Nucleus accumbens (tissue), 56 donors: ENCODE results near the gene EML2.
A peak's percentile ranks its signal among the peaks of the same experiment; 100 is the strongest.
"Not testable (repeated sequence)": the region's sequence is repeated elsewhere in the genome, so short reads cannot be mapped to it uniquely, and the experiment has no call there.

Experiments used
- DNase-seq, 56 donors: peaks; one replicate each; lab custom pipeline; 2025; lab: John Stamatoyannopoulos, UW

The EML2 gene

DNA sequence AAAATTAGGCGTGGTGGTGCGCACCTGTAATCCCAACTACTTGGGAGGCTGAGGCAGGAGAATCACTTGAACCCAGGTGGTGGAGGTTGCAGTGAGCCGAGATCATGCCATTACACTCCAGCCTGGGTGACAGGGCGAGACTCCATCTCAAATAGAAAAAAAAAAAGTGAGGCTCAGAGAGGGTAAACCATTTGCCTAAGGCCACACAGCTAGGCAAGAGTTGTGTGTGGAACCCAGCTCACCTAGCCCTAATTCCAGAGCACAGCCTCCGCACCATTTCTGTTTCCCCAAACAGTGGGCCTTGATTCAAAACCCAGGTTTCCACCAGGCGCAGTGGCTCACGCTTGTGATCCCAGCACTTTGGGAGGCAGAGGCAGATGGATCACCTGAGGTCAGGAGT lies 11.0 kb downstream of the EML2 start:
- DNase-seq = not testable (repeated sequence)

GRCh38 chr19:45623984-45624383 lies 15.2 kb downstream of the EML2 start:
- DNase-seq = no peak

DNA sequence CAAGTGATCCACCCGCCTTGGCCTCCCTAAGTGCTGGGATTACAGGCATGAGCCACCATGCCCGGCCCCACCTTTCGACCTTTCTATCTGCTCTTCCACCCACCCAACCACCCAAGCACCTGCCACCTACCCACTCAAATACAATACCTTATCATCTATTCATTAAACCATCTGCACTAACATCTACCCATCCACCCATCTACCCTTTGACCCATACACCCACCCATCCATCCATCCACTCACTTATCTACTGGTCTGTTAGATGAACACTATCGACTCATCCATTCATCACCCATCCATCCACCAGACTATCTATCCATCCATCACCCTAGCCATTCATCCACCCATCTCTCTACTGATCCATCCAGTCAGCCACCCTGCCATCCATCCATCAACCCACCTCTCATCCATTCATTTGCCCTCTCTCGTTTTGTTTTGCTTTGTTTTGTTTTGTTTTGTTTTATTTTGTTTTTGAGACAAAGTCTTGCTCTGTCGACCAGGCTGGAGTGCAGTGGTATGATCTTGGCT lies 17.2 kb downstream of the EML2 start:
- DNase-seq = no peak

DNA sequence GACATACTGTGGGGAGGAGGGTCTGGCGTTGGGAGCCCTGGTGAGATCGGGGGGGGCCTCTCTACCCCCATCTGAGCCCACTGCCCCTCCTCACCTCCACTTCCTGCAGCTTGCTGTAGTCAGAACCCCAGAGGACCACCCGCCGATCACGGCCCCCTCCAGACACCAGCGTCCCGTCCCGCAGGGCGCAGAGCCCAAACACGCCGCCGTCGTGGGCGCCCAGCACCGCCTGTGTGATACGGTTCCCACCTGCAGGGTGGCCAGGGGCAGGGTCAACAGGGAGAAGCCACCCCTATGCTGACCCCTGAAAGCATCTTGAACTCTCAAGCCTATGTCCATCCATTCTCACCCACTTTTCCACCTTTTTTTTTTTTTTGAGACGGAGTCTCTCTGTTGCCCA lies 17.8 kb downstream of the EML2 start:
- DNase-seq = no peak

DNA sequence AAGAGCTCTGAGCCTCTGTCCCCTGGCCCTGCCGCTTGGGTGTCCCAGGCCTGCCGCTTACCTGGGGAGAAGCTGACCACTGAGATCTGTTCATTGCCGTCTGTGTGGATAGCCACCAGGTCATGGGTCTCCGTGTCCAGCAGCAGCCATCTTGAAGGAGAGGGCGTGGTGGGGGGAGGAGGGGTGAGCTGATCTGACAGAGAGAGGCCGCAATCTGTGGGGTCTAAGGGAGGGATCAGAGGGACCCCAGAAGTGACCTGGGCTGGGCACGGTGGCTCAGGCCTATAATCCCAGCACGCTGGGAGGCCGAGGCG lies 22.5 kb downstream of the EML2 start:
- no peak for DNase-seq

DNA sequence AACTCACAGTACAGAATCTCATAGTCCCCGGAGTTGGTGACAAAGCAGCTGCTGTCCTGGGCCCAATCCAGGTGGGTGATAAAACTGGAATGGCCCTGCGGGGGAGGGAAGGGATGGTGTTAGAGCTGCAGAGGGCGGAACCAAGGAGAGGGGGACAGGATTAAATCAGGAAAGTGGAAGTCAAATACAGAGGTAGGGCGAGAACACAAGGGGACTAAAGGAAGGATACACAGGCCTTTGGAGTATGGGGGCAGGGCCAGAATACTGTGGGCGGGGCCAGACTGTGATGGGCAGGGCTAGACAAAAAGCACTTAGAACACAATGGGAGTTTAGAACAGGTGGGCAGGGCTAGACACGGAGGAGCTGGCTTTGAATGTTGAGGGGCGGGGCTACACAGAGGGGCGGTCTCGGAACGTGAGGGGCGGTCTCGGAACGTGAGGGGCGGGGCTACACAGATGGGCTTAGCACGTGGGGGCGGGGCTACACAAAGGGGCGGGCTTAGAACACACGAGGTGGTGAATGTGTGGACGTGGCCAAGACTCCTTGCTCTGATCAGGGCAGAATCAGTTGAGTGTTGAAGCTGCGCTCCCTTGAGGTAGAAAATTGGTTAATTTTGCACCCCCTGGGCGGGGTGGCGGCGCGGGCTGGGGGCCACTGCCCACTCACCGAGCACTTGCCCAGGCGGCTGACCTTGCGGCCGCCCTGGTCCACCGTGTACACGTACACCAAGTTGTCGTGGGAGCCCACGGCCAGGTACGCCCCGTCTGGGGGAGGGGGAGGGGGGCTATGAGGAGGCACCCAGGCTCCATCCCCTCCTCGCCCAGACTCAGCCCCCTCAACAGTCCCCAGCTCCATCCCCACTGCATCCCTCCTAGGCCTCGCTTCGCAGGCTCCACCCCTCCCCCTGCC lies 23.1 kb downstream of the EML2 start:
- peak in 8 of 56 donors; percentile 1 to 50 (median 18) for DNase-seq

DNA sequence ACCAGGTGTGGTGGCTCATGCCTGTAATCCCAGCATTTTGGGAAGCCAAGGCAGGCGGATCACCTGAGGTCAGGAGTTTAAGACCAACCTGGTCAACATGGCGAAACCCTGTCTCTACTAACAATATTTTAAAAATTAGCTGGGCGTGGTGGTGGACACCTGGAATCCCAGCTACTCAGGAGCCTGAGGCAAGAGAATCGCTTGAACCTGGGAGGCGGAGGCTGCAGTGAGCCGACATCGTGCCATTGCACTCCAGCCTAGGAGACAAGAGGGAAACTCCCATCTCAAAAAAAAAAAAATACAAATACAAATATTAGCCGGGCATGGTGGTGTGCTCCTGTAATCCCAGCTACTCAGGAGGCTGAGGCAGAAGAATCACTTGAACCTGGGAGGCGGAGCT lies 24.1 kb downstream of the EML2 start:
- not testable (repeated sequence) for DNase-seq

- DNase-seq = peak in 2 of 56 donors; percentile 1 to 13
These were observed 25.1 kb downstream of the EML2 start for GRCh38 chr19:45613926-45614725.

- DNase-seq = no peak
These were observed 30.2 kb downstream of the EML2 start for GRCh38 chr19:45608948-45609347.

- peak in 49 of 56 donors; percentile 9 to 82 (median 42) for DNase-seq
These were observed 31.8 kb downstream of the EML2 start for GRCh38 chr19:45607071-45608029.

- peak in 1 of 56 donors; percentile 7 for DNase-seq
These were observed 37.4 kb downstream of the EML2 start, which contains the start of gene GPR4 for GRCh38 chr19:45601524-45602374. TSS of gene GPR4 (minus strand) at chr19:45602212. CDS start at chr19:45591866, 10,346 bp downstream.

GRCh38 chr19:45601115-45601514 lies 38.1 kb downstream of the EML2 start:
- DNase-seq = no peak

- no peak for DNase-seq
These were observed 38.8 kb downstream of the EML2 start for GRCh38 chr19:45600340-45600885.

GRCh38 chr19:45599286-45599685 lies 39.9 kb downstream of the EML2 start:
- DNase-seq = no peak

DNA sequence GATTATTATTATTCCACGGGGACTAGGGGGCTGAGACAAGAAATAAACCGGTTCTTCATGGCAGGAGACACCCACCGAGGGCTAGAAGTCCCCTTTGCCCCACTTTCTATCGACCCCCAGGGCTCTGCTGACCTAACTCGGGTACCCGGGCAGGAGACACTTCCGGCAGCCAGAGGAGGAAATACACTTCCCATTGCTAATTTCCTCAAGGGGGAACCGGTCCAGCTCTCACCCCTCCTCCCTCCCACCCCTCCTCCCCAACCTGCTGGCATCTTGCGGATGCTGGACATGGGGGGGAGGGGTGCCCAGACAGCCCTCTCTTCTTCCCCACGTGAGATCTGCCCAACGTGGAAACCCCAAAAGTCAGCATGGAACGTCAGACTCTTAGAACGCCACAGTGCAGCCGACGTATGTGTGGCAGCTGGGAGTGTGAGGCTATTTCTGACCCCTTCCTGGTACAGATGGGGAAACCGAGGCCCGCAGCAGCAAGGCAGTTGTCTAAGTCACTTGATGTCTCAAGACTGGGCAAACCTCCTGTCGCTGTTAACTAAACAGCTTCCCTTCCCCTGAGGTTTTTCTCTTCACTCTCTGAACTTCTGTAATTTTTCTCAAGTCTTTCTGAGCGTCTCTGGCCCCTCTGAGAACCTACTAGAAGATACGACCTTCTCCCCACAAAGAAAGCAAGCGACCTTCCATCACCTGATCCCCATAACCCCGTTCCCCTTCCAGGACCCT lies 40.8 kb downstream of the EML2 start:
- DNase-seq = no peak

DNA sequence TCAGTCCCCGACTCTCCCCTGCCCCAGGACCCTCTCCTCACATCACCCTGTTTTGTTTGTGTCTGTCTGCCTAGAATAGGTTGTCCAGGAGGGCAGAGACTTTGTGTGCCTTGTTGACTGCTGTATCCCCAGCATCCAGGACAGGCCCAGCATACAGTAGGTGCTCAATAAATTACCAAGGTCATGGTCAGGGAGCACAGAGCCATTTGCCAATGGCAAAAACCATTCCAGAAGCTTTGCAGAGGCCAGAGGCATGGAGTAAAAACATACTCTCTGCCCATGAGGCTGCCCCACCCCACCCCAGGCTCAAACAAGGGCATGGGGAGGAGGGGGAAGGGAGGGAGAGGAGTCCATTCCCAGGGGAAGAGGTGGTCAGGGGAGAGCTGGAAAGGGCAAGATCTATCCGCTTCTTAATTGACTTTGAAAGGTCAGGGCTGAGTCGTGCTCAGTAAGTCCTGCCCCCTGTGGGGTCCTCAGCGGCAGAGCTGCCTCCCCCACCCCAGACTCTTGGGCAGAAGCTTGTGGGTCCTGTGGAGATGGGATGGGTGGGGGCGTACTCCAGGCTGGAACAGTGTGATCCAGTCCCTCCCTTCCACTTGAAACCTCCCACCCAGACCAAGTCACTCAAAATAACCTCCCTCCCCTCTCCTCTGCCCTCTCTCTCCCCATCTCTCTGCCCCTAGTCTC lies 41.6 kb downstream of the EML2 start:
- DNase-seq = no peak

DNA sequence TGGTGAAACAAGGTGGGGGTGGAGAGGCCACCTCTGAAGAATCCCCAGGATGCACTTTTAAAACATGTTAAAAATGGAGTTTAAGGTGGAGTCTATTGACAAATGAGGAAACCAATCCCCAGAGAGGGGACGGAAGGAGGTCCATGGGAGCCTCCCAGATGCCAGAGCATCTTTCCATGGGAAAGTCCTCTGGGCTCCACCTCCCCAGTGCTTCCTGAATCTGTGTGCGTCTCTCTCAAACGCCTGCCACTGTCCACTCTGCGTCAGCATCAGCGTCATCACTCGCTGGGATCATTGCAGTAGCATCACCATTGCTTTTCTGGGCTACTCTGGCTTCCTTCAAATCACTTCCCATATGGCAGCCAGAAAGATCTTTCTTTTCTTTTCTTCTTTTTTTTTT lies 43.4 kb downstream of the EML2 start:
- DNase-seq = no peak

GRCh38 chr19:45593520-45593919 lies 45.7 kb downstream of the EML2 start:
- no peak for DNase-seq
